Common myeloid progenitor, CD34-positive (primary cell): Measurements from ENCODE around the gene VSIG10L.

ENCODE experiments used
- CTCF ChIA-PET: fragments of 350-600 bp; sonication (Branson Sonifier 250); formaldehyde crosslinking; loops from one replicate; lab custom pipeline; 2021; ENCODE audit warnings: antibody characterized with exemption; lab: Charles Lee
- POLR2A ChIA-PET: fragments of 350-600 bp; sonication (Branson Sonifier 250); formaldehyde crosslinking; loops from one replicate; lab custom pipeline; 2021; ENCODE audit warnings: antibody characterized with exemption; lab: Charles Lee
- DNase-seq, 3 donors: peaks; one replicate each; pipeline versions ENCODE4 v3.0.0 to v3.0.0-alpha.2; 2013
- H3K27ac ChIP-seq, 2 experiments: 1 replicate in 1 of 2; 2 replicates in 1 of 2; pipeline ENCODE4 v1.7.0; 2013; ENCODE audit warnings: inconsistent platforms in 2 of 2, low read length in 2 of 2, mild to moderate bottlenecking in 2 of 2, low read depth in 1 of 2, moderate library complexity in 1 of 2; ENCODE audit not compliant: severe bottlenecking in 2 of 2, insufficient read depth in 1 of 2, poor library complexity in 1 of 2
- H3K27me3 ChIP-seq, 5 experiments: replicated peaks in 2 of 5; 1 replicate in 3 of 5; 2 replicates in 2 of 5; pipeline versions ENCODE4 v1.6.1 to v1.7.0; 2013; ENCODE audit warnings: low read length in 4 of 5, mild to moderate bottlenecking in 2 of 5, moderate library complexity in 2 of 5, inconsistent platforms in 1 of 5; ENCODE audit not compliant: insufficient read depth in 5 of 5, control insufficient read depth in 4 of 5
- H3K36me3 ChIP-seq, 4 experiments: 1 replicate in 2 of 4; 2 replicates in 2 of 4; pipeline versions ENCODE4 v1.6.1 to v1.7.0; 2013; ENCODE audit warnings: low read length in 3 of 4, control low read depth in 1 of 4, mild to moderate bottlenecking in 1 of 4; ENCODE audit not compliant: control insufficient read depth in 4 of 4, insufficient read depth in 4 of 4
- H3K4me1 ChIP-seq, 4 experiments: 1 replicate in 3 of 4; 2 replicates in 1 of 4; pipeline versions ENCODE4 v1.6.1 to v1.7.1; 2013; ENCODE audit warnings: low read length in 3 of 4, mild to moderate bottlenecking in 3 of 4, control low read depth in 1 of 4, inconsistent platforms in 1 of 4, moderate library complexity in 1 of 4; ENCODE audit not compliant: control insufficient read depth in 4 of 4, insufficient read depth in 4 of 4; ENCODE audit errors: control extremely low read depth in 1 of 4
- H3K4me3 ChIP-seq, 7 experiments: 1 replicate in 4 of 7; 2 replicates in 3 of 7; pipeline versions ENCODE4 v1.5.1 to v1.7.0; 2013; ENCODE audit warnings: mild to moderate bottlenecking in 7 of 7, low read length in 6 of 7, moderate library complexity in 6 of 7, inconsistent platforms in 2 of 7, low read depth in 2 of 7, control low read depth in 1 of 7; ENCODE audit not compliant: insufficient read depth in 4 of 7, control insufficient read depth in 1 of 7; ENCODE audit errors: extremely low read depth in 1 of 7
- H3K9me3 ChIP-seq, 5 experiments: 1 replicate in 4 of 5; 2 replicates in 1 of 5; pipeline versions ENCODE4 v1.6.1 to v1.7.1; 2013; ENCODE audit warnings: low read length in 4 of 5, mild to moderate bottlenecking in 2 of 5, inconsistent platforms in 1 of 5, low read depth in 1 of 5, moderate library complexity in 1 of 5; ENCODE audit not compliant: control insufficient read depth in 4 of 5, insufficient read depth in 2 of 5; ENCODE audit errors: control extremely low read depth in 1 of 5
- WGBS: methylation state at CpG from one replicate; pipeline ENCODE4 v1.1.5; 2013; ENCODE audit not compliant: insufficient coverage; 5-methylcytosine and 5-hydroxymethylcytosine counted together

The VSIG10L gene

DNA sequence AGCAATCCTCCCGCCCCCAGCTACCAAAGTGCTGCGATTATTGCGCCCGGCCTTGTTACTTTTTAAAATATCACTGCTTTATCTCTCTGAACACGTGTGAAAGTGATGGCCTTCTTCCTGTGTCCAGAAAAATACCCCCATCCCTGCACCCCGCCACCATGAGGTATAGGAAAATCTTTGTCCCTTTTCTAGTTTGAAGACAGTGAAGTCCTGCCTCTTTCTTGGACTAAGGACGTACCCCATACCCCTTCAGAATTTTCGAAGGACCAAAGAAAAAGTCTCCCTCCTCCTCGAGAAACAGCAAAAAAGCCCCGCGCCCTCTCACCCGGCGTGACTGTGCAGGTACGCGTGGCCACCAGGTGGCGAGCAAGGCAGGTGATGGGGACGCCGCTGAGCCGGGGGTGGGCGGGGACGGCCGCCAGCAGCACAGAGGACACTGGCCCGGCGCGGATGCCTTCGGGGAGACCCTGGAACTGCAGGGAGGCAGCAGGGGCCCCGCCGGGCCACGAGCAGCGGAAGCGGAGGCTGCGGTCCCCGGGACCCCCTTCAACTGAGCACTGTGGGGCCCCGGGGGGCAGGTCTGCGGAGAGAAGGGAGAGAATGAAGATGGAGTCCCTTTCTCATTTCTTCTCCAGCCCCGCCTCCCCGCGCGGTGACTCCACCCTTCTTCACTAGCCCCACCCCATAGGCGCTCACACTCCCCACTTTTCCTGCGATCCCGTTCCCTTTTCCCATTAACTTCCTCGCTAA is 3.2 kb downstream of the VSIG10L start:
- CTCF ChIA-PET = interaction anchor here (0.7 to 2.1 kb wide), 17 partner anchors 11 to 322 kb away, joined by 3 to 7 read pairs (median 3); partner anchors contain the start of gene NKG7
- WGBS = under 1% methylated on average over 32 of the region's 43 CpGs
- POLR2A ChIA-PET = no interaction called here
- Histone ChIP-seq H3K4me3 (peak overlapping the region; percentile 39 to 83 (median 74)), H3K4me1 (peaks cover 0 to 22% (median 21%) of the 10 kb centered on the region in 4 experiments), H3K36me3 (no peaks in the 10 kb centered on the region), H3K9me3 (no peaks in the 10 kb centered on the region), H3K27ac (peak overlapping the region in 1 of 2 experiments; percentile 43), H3K27me3 (peaks cover 0 to 18% (median 4%) of the 10 kb centered on the region in 5 experiments)
- peak; percentile 81 to 90 (median 90) for DNase-seq

- WGBS = 89% methylated on average over 17 of the region's 19 CpGs
- no peaks in the 10 kb centered on the region for H3K9me3 ChIP-seq
- peaks cover 0 to 18% (median 4%) of the 10 kb centered on the region in 5 experiments for H3K27me3 ChIP-seq
- ChIA-PET POLR2A (no interaction called here), CTCF (interaction anchor here (0.7 to 2.1 kb wide), 14 partner anchors 10 to 322 kb away, joined by 3 to 7 read pairs (median 3); partner anchors contain the start of gene NKG7)
- no peaks in the 10 kb centered on the region for H3K36me3 ChIP-seq
- peaks cover 0 to 22% (median 21%) of the 10 kb centered on the region in 4 experiments for H3K4me1 ChIP-seq
- no peak for DNase-seq
- H3K27ac ChIP-seq = no peak overlapping the region
- peak overlapping the region in 4 of 7 experiments; percentile 66 to 83 (median 78) for H3K4me3 ChIP-seq
Observed at GRCh38 chr19:51337861-51338562, 3.9 kb downstream of the VSIG10L start.

DNA sequence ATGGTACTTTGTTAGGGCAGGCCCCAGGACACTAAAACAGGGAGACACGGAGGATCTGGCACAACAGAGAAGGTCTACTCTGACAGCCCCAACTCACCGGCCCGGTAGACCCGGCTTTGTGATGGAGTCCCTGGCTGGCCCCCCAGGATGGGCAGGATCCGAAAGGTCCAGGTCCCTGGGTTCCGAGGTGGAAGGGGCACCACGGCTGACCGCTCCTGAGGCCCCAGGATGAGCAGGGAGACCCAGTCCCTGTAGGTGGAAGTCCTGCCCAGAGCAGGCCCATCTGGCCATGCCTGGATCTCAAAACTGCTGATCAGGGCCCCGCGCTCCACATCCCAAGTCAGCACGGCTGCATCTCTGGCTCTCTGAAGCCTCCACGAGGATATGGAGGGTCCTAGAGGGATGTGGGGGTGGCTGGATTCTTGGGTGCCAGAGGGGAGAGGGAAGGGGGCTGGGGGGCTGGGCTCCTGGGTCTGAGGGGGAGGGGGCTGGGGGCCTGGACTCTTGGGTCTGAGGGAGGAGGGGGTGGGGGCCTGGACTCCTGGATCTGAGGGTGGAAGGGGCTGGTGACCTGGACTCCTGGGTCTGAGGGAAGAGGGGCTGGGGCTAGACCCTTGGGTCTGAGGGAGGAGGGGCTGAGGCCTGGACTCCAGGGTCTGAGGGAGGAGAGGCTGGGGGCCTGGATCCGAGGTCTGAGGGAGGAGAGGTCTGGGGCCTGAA is 4.6 kb downstream of the VSIG10L start:
- WGBS = 94% methylated on average over 12 of the region's 13 CpGs
- POLR2A ChIA-PET = no interaction called here
- H3K4me1 ChIP-seq = peaks cover 0 to 22% (median 21%) of the 10 kb centered on the region in 4 experiments

DNA sequence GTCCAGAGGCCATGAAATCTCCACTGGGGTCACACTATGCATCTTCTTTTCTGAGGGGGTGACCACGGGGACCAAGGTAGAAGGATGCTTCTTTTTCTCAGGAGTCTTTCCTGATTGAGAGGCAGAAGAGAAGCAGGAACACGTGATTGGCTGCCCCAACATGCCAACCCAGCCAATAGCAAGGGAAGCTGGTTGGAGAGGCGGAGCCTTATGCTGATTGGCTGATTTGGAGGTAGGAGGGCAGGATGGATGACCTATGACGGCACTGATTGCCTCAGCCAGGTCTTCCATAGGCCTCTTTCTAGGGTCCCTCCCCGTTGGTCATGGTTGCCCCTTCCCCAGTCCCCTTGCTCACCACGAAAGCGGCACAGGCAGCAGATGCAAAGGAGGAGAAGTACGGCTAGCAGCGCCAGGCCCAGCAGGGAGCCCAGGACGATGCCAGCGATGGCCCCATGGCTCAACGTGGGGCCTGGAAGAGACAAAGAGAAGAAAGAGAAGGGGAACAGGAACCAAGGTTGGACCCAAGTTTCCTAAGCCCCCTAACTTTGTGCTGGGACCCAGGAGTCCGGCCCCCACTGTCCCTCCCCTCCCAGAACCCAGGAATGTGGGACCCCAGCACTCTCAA is 8.0 kb downstream of the VSIG10L start:
- no peak overlapping the region for H3K27ac ChIP-seq
- CTCF ChIA-PET = interaction anchor here (1.5 kb wide), 1 partner anchor 133 kb away, joined by 3 read pairs; no protein-coding TSS in a partner anchor
- no peak for DNase-seq

More for the DNA sequence above, 4.6 kb downstream of the VSIG10L start:
- Histone ChIP-seq H3K9me3 (no peaks in the 10 kb centered on the region), H3K4me3 (no peak overlapping the region), H3K27ac (no peak overlapping the region), H3K36me3 (no peaks in the 10 kb centered on the region), H3K27me3 (peaks cover 0 to 18% (median 4%) of the 10 kb centered on the region in 5 experiments)
- CTCF ChIA-PET = interaction anchor here (0.8 to 2.1 kb wide), 11 partner anchors 10 to 320 kb away, joined by 3 to 7 read pairs (median 3); partner anchors contain the start of gene NKG7
- no peak for DNase-seq

DNA sequence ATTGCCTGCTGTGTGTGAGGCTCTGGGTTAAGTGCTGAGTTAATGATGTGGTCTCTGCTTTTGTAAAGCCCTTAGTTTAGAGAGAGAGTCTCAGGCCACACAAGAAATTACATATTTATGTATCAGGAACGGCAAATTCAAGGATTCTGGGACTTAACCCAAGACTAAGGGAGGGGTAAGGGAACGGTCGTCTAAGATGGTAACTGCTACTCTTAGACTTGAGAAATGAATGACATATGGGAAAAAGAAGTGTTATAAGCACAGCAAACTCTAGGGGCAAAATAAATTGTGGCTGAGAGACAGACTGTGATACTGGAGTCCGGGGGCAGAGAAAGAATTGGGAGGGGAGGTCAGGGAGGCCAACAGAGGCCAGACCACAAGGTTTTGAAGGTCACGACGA is 10.2 kb downstream of the VSIG10L start:
- H3K4me1 ChIP-seq = peaks cover 0 to 16% (median 14%) of the 10 kb centered on the region in 4 experiments
- no peak for DNase-seq
- no peaks in the 10 kb centered on the region for H3K36me3 ChIP-seq
- peaks cover 0 to 4% (median 2%) of the 10 kb centered on the region in 5 experiments for H3K9me3 ChIP-seq
- POLR2A ChIA-PET = no interaction called here
- 100% methylated on average over 6 of the region's 6 CpGs for WGBS
- H3K27me3 ChIP-seq = peaks cover 0 to 29% (median 7%) of the 10 kb centered on the region in 5 experiments
- H3K27ac ChIP-seq = no peak overlapping the region
- H3K4me3 ChIP-seq = no peak overlapping the region
- CTCF ChIA-PET = interaction anchor here (0.6 to 1.5 kb wide), 3 partner anchors 10 to 485 kb away, joined by 3 read pairs; partner anchors contain the start of gene VSIG10L

More for the DNA sequence above, 8.0 kb downstream of the VSIG10L start:
- POLR2A ChIA-PET = no interaction called here
- WGBS = 93% methylated on average over 13 of the region's 13 CpGs
- Histone ChIP-seq H3K4me3 (no peak overlapping the region), H3K36me3 (no peaks in the 10 kb centered on the region), H3K4me1 (peaks cover 0 to 8% (median 8%) of the 10 kb centered on the region in 4 experiments), H3K27me3 (peaks cover 0 to 9% (median 0%) of the 10 kb centered on the region in 5 experiments), H3K9me3 (peaks cover 0 to 4% (median 2%) of the 10 kb centered on the region in 5 experiments)

- 95% methylated on average over 2 of the region's 3 CpGs for WGBS
Observed at GRCh38 chr19:51331193-51331592, 10.7 kb downstream of the VSIG10L start.

More at GRCh38 chr19:51331193-51331592, 10.7 kb downstream of the VSIG10L start:
- no peak overlapping the region for H3K27ac ChIP-seq
- H3K4me3 ChIP-seq = no peak overlapping the region
- POLR2A ChIA-PET = no interaction called here
- H3K36me3 ChIP-seq = no peaks in the 10 kb centered on the region
- CTCF ChIA-PET = interaction anchor here (0.6 to 1.5 kb wide), 2 partner anchors 36 to 485 kb away, joined by 3 read pairs; no protein-coding TSS in a partner anchor
- peaks cover under 1 to 34% (median 9%) of the 10 kb centered on the region in 5 experiments for H3K27me3 ChIP-seq
- H3K4me1 ChIP-seq = peaks cover 0 to 19% (median 16%) of the 10 kb centered on the region in 4 experiments
- H3K9me3 ChIP-seq = peaks cover 0 to 4% (median 2%) of the 10 kb centered on the region in 5 experiments
- no peak for DNase-seq
